ENCODE results near the gene GTF3C6.

The GTF3C6 gene

GRCh38 chr6:110958329-110959192, at the start of gene GTF3C6:
GTF3C6 (plus strand) TSS chr6:110958706; CDS start chr6:110958770, 64 bp downstream.
- Histone ChIP-seq H3K9me3 (ENCODE audit: control insufficient read depth, insufficient read depth, low read depth, low read length) (no peaks in the 10 kb centered on the region), H3K9ac (ENCODE audit: low read length) (peak within 1 kb of the TSS; percentile 98), H3K4me3 (ENCODE audit: low read depth, low read length) (peak within 1 kb of the TSS; percentile 95), H3K27me3 (ENCODE audit: control insufficient read depth, insufficient read depth, low read length) (no peaks in the 10 kb centered on the region), H3K27ac (ENCODE audit: low read depth, low read length) (peak within 1 kb of the TSS; percentile 97), H3K4me1 (ENCODE audit: control insufficient read depth, insufficient read depth, low read length) (peaks cover 4% of the 10 kb centered on the region; the same call in 1 of the 2 replicates), H3K36me3 (ENCODE audit: control insufficient read depth, insufficient read depth, low read length) (peaks cover 35% of the 10 kb centered on the region)

GRCh38 chr6:110930781-110931180, 27.7 kb upstream of the GTF3C6 start:
- Histone ChIP-seq H3K4me3 (ENCODE audit: low read depth, low read length) (no peak overlapping the region), H3K27ac (ENCODE audit: low read depth, low read length) (no peak overlapping the region), H3K9me3 (ENCODE audit: control insufficient read depth, insufficient read depth, low read depth, low read length) (no peaks in the 10 kb centered on the region), H3K4me1 (ENCODE audit: control insufficient read depth, insufficient read depth, low read length) (no peaks in the 10 kb centered on the region), H3K27me3 (ENCODE audit: control insufficient read depth, insufficient read depth, low read length) (no peaks in the 10 kb centered on the region), H3K36me3 (ENCODE audit: control insufficient read depth, insufficient read depth, low read length) (no peaks in the 10 kb centered on the region), H3K9ac (ENCODE audit: low read length) (no peak overlapping the region)

GRCh38 chr6:110933912-110934311, 24.6 kb upstream of the GTF3C6 start:
- no peaks in the 10 kb centered on the region for H3K9me3 ChIP-seq (ENCODE audit: control insufficient read depth, insufficient read depth, low read depth, low read length)
- no peaks in the 10 kb centered on the region for H3K4me1 ChIP-seq (ENCODE audit: control insufficient read depth, insufficient read depth, low read length)
- H3K27me3 ChIP-seq (ENCODE audit: control insufficient read depth, insufficient read depth, low read length) = no peaks in the 10 kb centered on the region
- H3K4me3 ChIP-seq (ENCODE audit: low read depth, low read length) = no peak overlapping the region
- H3K27ac ChIP-seq (ENCODE audit: low read depth, low read length) = no peak overlapping the region
- H3K36me3 ChIP-seq (ENCODE audit: control insufficient read depth, insufficient read depth, low read length) = no peaks in the 10 kb centered on the region
- no peak overlapping the region for H3K9ac ChIP-seq (ENCODE audit: low read length)

GRCh38 chr6:110934381-110934898, 24.1 kb upstream of the GTF3C6 start:
- H3K9ac ChIP-seq (ENCODE audit: low read length) = no peak overlapping the region
- H3K27me3 ChIP-seq (ENCODE audit: control insufficient read depth, insufficient read depth, low read length) = no peaks in the 10 kb centered on the region
- H3K4me1 ChIP-seq (ENCODE audit: control insufficient read depth, insufficient read depth, low read length) = no peaks in the 10 kb centered on the region
- H3K36me3 ChIP-seq (ENCODE audit: control insufficient read depth, insufficient read depth, low read length) = no peaks in the 10 kb centered on the region
- H3K27ac ChIP-seq (ENCODE audit: low read depth, low read length) = no peak overlapping the region
- no peak overlapping the region for H3K4me3 ChIP-seq (ENCODE audit: low read depth, low read length)
- no peaks in the 10 kb centered on the region for H3K9me3 ChIP-seq (ENCODE audit: control insufficient read depth, insufficient read depth, low read depth, low read length)

- Histone ChIP-seq H3K4me3 (ENCODE audit: low read depth, low read length) (no peak overlapping the region), H3K9me3 (ENCODE audit: control insufficient read depth, insufficient read depth, low read depth, low read length) (no peaks in the 10 kb centered on the region), H3K36me3 (ENCODE audit: control insufficient read depth, insufficient read depth, low read length) (no peaks in the 10 kb centered on the region), H3K4me1 (ENCODE audit: control insufficient read depth, insufficient read depth, low read length) (no peaks in the 10 kb centered on the region), H3K27me3 (ENCODE audit: control insufficient read depth, insufficient read depth, low read length) (no peaks in the 10 kb centered on the region), H3K27ac (ENCODE audit: low read depth, low read length) (no peak overlapping the region), H3K9ac (ENCODE audit: low read length) (no peak overlapping the region)
Measured at GRCh38 chr6:110935171-110935570, 23.3 kb upstream of the GTF3C6 start.

- Histone ChIP-seq H3K36me3 (ENCODE audit: control insufficient read depth, insufficient read depth, low read length) (no peaks in the 10 kb centered on the region), H3K9ac (ENCODE audit: low read length) (no peak overlapping the region), H3K27me3 (ENCODE audit: control insufficient read depth, insufficient read depth, low read length) (no peaks in the 10 kb centered on the region), H3K4me3 (ENCODE audit: low read depth, low read length) (no peak overlapping the region), H3K4me1 (ENCODE audit: control insufficient read depth, insufficient read depth, low read length) (no peaks in the 10 kb centered on the region), H3K9me3 (ENCODE audit: control insufficient read depth, insufficient read depth, low read depth, low read length) (no peaks in the 10 kb centered on the region), H3K27ac (ENCODE audit: low read depth, low read length) (no peak overlapping the region)
Measured at GRCh38 chr6:110938171-110938570, 20.3 kb upstream of the GTF3C6 start.

GRCh38 chr6:110939429-110940200, 18.9 kb upstream of the GTF3C6 start:
- H3K4me3 ChIP-seq (ENCODE audit: low read depth, low read length) = no peak overlapping the region
- no peaks in the 10 kb centered on the region for H3K4me1 ChIP-seq (ENCODE audit: control insufficient read depth, insufficient read depth, low read length)
- no peaks in the 10 kb centered on the region for H3K9me3 ChIP-seq (ENCODE audit: control insufficient read depth, insufficient read depth, low read depth, low read length)
- H3K27ac ChIP-seq (ENCODE audit: low read depth, low read length) = no peak overlapping the region
- H3K27me3 ChIP-seq (ENCODE audit: control insufficient read depth, insufficient read depth, low read length) = no peaks in the 10 kb centered on the region
- H3K9ac ChIP-seq (ENCODE audit: low read length) = no peak overlapping the region
- H3K36me3 ChIP-seq (ENCODE audit: control insufficient read depth, insufficient read depth, low read length) = no peaks in the 10 kb centered on the region

- H3K27ac ChIP-seq (ENCODE audit: low read depth, low read length) = no peak overlapping the region
- H3K27me3 ChIP-seq (ENCODE audit: control insufficient read depth, insufficient read depth, low read length) = no peaks in the 10 kb centered on the region
- H3K9ac ChIP-seq (ENCODE audit: low read length) = no peak overlapping the region
- no peaks in the 10 kb centered on the region for H3K9me3 ChIP-seq (ENCODE audit: control insufficient read depth, insufficient read depth, low read depth, low read length)
- no peaks in the 10 kb centered on the region for H3K4me1 ChIP-seq (ENCODE audit: control insufficient read depth, insufficient read depth, low read length)
- no peak overlapping the region for H3K4me3 ChIP-seq (ENCODE audit: low read depth, low read length)
- no peaks in the 10 kb centered on the region for H3K36me3 ChIP-seq (ENCODE audit: control insufficient read depth, insufficient read depth, low read length)
Measured at GRCh38 chr6:110944681-110945151, 13.8 kb upstream of the GTF3C6 start.

- H3K9ac ChIP-seq (ENCODE audit: low read length) = no peak overlapping the region
- H3K36me3 ChIP-seq (ENCODE audit: control insufficient read depth, insufficient read depth, low read length) = no peaks in the 10 kb centered on the region
- no peaks in the 10 kb centered on the region for H3K4me1 ChIP-seq (ENCODE audit: control insufficient read depth, insufficient read depth, low read length)
- no peaks in the 10 kb centered on the region for H3K9me3 ChIP-seq (ENCODE audit: control insufficient read depth, insufficient read depth, low read depth, low read length)
- H3K4me3 ChIP-seq (ENCODE audit: low read depth, low read length) = no peak overlapping the region
- no peaks in the 10 kb centered on the region for H3K27me3 ChIP-seq (ENCODE audit: control insufficient read depth, insufficient read depth, low read length)
- no peak overlapping the region for H3K27ac ChIP-seq (ENCODE audit: low read depth, low read length)
Measured at GRCh38 chr6:110946498-110946897, 12.0 kb upstream of the GTF3C6 start.

- H3K27me3 ChIP-seq (ENCODE audit: control insufficient read depth, insufficient read depth, low read length) = no peaks in the 10 kb centered on the region
- H3K9ac ChIP-seq (ENCODE audit: low read length) = no peak overlapping the region
- no peaks in the 10 kb centered on the region for H3K36me3 ChIP-seq (ENCODE audit: control insufficient read depth, insufficient read depth, low read length)
- H3K4me1 ChIP-seq (ENCODE audit: control insufficient read depth, insufficient read depth, low read length) = no peaks in the 10 kb centered on the region
- no peak overlapping the region for H3K27ac ChIP-seq (ENCODE audit: low read depth, low read length)
- no peak overlapping the region for H3K4me3 ChIP-seq (ENCODE audit: low read depth, low read length)
- no peaks in the 10 kb centered on the region for H3K9me3 ChIP-seq (ENCODE audit: control insufficient read depth, insufficient read depth, low read depth, low read length)
Measured at GRCh38 chr6:110949679-110950285, 8.7 kb upstream of the GTF3C6 start.
